Dermis blood vessel endothelial cell (primary cell): ENCODE measurements around the gene IQCH. TPM values are rescaled to one million over a fixed set of nuclear protein-coding genes. Genes with fewer than 3 reads are reported as not detected.

Source experiments
- DNase-seq: peaks from one replicate; pipeline ENCODE4 v3.0.0; 2010
- total RNA-seq: library from RNA; depleted of rRNA; stranded (reverse); fragments of >200 nt; gene quantifications from 2 replicates; pipeline ENCODE4 v1.2.3, GENCODE V29; 2014

IQCH gene
- total RNA-seq, 1 donor from 2014 or later = 1.4 TPM

- no peak for DNase-seq
These were observed 283.2 kb downstream of the IQCH start for GRCh38 chr15:67537771-67538170.

DNA sequence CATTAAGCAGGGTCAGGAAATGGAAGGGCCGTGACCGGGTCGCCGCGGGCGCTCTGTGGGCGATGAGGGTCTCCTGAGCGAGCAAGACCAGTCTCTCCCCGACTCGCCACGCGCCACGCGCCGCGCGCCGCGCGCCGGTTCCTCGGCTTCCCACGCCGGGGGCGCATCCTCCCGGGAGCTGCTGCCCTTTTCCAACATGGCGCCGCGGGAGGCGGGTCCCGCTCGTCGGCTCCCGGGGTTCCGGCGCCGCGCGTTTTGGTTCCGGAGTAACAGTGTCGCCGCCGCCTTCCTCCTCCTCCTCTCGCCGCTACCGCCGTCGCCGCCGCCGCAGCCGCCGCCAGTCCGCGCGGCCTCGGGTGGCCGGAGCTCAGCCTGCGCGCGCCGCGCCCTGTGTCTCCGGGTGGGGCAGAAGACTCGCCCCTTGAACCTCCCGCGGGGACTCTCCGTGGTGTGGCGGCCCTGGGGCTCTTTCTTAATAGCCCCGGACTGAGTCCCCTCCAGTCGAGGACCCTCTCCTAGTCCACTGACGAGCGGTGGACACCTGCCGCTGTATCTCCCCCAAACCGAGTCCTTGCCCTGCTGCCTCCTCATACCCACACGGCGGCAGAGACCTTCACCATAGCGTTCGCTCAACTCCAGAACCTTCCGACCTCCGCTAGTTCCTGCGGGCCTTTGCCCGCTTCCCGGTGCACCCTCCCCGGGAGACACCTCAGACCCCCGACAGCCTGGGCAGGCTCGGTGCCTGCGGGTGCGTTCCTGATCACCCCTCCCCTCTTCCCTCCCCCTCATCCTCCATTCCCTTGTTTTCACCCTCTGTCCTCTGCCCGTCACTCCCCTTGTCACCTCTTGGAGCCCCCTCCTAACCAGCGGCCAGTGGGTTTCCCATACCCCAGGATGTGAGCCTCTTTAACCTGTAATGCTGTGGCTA, 288.1 kb downstream of the IQCH start, which contains the start of gene MAP2K5:
MAP2K5 (plus strand) TSS at position 284 of the 928 bp plus-strand sequence; CDS start at position 917, 633 bp downstream.
- DNase-seq = peak; percentile 79

- peak; percentile 29 for DNase-seq
These were observed 288.7 kb downstream of the IQCH start for GRCh38 chr15:67543348-67543718.

GRCh38 chr15:67544475-67544874, 289.9 kb downstream of the IQCH start:
- DNase-seq = no peak

DNA sequence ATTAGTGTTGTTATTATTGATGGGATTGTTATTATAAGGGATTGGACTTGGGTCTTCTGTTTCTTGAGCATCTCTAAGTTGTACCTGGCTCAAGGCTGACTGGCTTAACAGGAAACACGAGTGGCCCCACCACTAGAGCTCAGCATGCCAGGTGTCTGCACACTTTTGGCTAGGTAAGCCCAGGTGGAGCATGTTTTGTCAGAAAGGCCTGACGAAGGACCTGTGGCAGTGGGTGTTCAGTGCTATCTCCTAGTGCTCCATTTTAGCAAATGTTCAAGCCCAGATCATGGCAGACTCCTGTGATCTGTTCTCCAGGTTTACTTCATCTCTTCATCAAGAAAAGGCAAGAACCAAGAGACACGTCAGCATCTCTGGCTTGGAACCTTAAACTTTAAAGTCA, 291.3 kb downstream of the IQCH start:
- no peak for DNase-seq

DNA sequence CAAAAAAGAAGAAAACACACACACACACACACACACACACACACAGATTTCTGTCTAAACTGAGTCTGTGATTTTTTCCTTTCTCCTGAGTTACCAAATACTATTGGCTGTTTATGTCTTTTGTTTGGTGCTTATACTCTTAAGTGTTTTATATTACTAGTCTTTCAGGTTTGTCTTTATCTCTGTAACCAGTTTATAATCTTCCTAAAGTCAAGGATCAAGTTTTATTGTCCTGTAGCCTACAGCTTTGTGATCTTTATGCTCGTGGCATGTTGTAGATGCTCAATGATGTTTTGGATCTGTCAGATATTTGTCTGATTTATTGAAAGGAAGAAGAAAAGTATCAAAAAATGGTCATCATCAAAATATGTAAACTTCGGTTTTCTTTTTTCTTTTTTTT, 292.5 kb downstream of the IQCH start:
- no peak for DNase-seq

GRCh38 chr15:67547836-67548235, 293.2 kb downstream of the IQCH start:
- no peak for DNase-seq

GRCh38 chr15:67548236-67548852, 293.8 kb downstream of the IQCH start:
- DNase-seq = no peak

GRCh38 chr15:67548862-67549651, 294.5 kb downstream of the IQCH start:
- no peak for DNase-seq

- DNase-seq = no peak
These were observed 295.1 kb downstream of the IQCH start for GRCh38 chr15:67549736-67550135.

DNA sequence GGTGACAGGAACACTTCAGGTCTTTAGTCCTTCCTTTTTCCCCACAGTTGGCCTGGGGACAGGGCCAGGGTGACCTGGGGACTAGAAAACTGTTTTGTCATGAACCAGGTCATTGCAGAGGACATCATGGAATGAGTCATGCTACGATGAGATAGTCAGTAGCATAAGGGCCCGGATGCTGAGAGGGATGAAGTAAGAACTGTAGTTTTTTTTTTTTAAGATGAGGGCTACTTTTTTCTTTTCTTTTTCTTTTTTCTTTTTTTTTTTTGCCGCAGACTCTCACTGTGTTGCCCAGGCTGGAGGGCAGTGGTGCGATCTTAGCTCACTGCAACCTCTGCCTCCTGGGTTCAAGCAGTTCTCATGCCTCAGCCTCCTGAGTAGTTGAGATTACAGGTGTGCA, 295.9 kb downstream of the IQCH start:
- no peak for DNase-seq

DNA sequence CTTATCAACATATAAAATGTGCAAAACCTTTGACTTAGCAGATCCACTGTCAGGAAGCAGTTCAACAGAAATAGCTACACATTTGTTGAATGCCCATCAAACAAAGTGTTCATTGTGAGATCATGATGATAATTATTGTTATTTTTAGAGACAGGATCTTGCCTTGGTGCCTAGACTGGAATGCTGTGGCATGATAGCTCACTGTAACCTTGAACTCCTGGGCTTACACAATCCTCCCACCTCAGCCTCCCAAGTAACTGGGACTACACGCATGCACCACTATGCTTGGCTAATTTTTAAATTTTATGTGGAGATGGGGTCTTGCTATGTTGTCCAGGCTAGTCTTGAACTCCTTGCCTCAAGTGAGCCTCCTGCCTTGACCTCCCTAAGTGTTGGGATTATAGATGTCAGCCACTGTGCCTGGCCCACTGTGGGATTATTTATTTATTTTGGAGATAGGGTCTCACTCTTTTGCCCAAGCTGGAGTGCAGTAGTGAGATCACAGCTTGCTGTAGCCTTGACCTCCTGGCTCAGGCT, 296.7 kb downstream of the IQCH start:
- DNase-seq = no peak

Other genes with a start within 250 kb of the IQCH start
- 16.5 and 29.9 TPM in 2 replicates for gene SMAD3, start 189.2 kb upstream of the IQCH start, total RNA-seq
- gene AAGAB, start 125 bp upstream of the IQCH start, total RNA-seq = 54.3 and 86.5 TPM in 2 replicates